DOHH2 (cell line): ENCODE measurements around the gene DOCK1.

Source experiments
- H3F3A ChIP-seq: fragments of 200-600 bp; sonication (generic), shearing (Covaris generic); 2 replicates; pipeline ENCODE4 v1.6.0; 2016; ENCODE audit warnings: antibody characterized with exemption, mild to moderate bottlenecking; ENCODE audit not compliant: control insufficient read depth, insufficient read depth
- H3K27ac ChIP-seq: fragments of 200-600 bp; sonication (generic); 2 replicates; pipeline ENCODE4 v1.5.1; 2014; ENCODE audit warnings: low read depth, mild to moderate bottlenecking, low read length, moderate library complexity
- H3K27me3 ChIP-seq: fragments of 200-600 bp; sonication (generic); 2 replicates; pipeline ENCODE4 v1.6.1; 2014; ENCODE audit warnings: mild to moderate bottlenecking, low read length, mixed read lengths; ENCODE audit not compliant: control insufficient read depth
- H3K36me3 ChIP-seq: fragments of 200-600 bp; sonication (generic); 2 replicates; pipeline ENCODE4 v1.6.1; 2014; ENCODE audit warnings: mild to moderate bottlenecking, low read length, moderate library complexity, mixed read lengths; ENCODE audit not compliant: control insufficient read depth
- H3K4me1 ChIP-seq: fragments of 200-600 bp; sonication (generic); 2 replicates; pipeline ENCODE4 v1.6.1; 2014; ENCODE audit warnings: mild to moderate bottlenecking, low read length, mixed read lengths; ENCODE audit not compliant: control insufficient read depth
- H3K4me2 ChIP-seq: fragments of 200-600 bp; sonication (generic); 2 replicates; pipeline ENCODE4 v1.6.0; 2014; ENCODE audit warnings: mild to moderate bottlenecking, low read length, moderate library complexity
- H3K4me3 ChIP-seq: fragments of 200-600 bp; sonication (generic); 2 replicates; pipeline ENCODE4 v1.5.1; 2014; ENCODE audit warnings: mild to moderate bottlenecking, low read length, mixed read lengths
- H3K79me2 ChIP-seq: fragments of 200-600 bp; sonication (generic); 2 replicates; pipeline ENCODE4 v1.6.1; 2014; ENCODE audit warnings: mild to moderate bottlenecking, low read length, mixed read lengths; ENCODE audit not compliant: control insufficient read depth
- H3K9me2 ChIP-seq: fragments of 200-600 bp; sonication (generic); replicated peaks from 2 replicates; pipeline ENCODE4 v1.6.1; 2014; ENCODE audit warnings: mild to moderate bottlenecking, low read length, mixed read lengths; ENCODE audit not compliant: control insufficient read depth
- H3K9me3 ChIP-seq: fragments of 200-600 bp; sonication (generic); 2 replicates; pipeline ENCODE4 v1.6.1; 2014; ENCODE audit warnings: antibody characterized with exemption, low read length, mixed read lengths; ENCODE audit not compliant: control insufficient read depth, insufficient read depth
- H4K20me1 ChIP-seq: fragments of 200-600 bp; sonication (generic); 2 replicates; pipeline ENCODE4 v1.6.0; 2014; ENCODE audit warnings: low read depth, mild to moderate bottlenecking, antibody characterized with exemption, low read length, moderate library complexity; ENCODE audit not compliant: control insufficient read depth, insufficient read depth
- CTCF ChIP-seq: fragments of 200-600 bp; sonication (generic); IDR thresholded peaks from one replicate; pipeline ENCODE4 v1.5.1; 2014; ENCODE audit warnings: antibody characterized with exemption, mild to moderate bottlenecking, low read depth, low read length; ENCODE audit not compliant: poor library complexity, severe bottlenecking
- EZH2phosphoT487 ChIP-seq: fragments of 200-600 bp; sonication (generic); IDR thresholded peaks from 2 replicates; pipeline ENCODE4 v1.6.1; 2017; ENCODE audit warnings: borderline replicate concordance, mild to moderate bottlenecking, antibody characterized with exemption, low read length, moderate library complexity, mixed read lengths

The DOCK1 gene

GRCh38 chr10:127218658-127219057 is 313.4 kb downstream of the DOCK1 start:
- Histone ChIP-seq H3F3A (no peaks in the 10 kb centered on the region), H3K27me3 (no peaks in the 10 kb centered on the region), H3K36me3 (no peaks in the 10 kb centered on the region), H4K20me1 (no peaks in the 10 kb centered on the region), H3K9me2 (no peaks in the 10 kb centered on the region), H3K4me1 (no peaks in the 10 kb centered on the region), H3K4me3 (no peak overlapping the region), H3K9me3 (no peaks in the 10 kb centered on the region), H3K27ac (no peak overlapping the region), H3K79me2 (no peaks in the 10 kb centered on the region), H3K4me2 (no peak overlapping the region)
- TF ChIP-seq CTCF (no peak), EZH2phosphoT487 (no peak)

- no peak for TF ChIP-seq EZH2phosphoT487
- no peak for TF ChIP-seq CTCF
These were observed 316.1 kb downstream of the DOCK1 start for GRCh38 chr10:127221281-127221680.

DNA sequence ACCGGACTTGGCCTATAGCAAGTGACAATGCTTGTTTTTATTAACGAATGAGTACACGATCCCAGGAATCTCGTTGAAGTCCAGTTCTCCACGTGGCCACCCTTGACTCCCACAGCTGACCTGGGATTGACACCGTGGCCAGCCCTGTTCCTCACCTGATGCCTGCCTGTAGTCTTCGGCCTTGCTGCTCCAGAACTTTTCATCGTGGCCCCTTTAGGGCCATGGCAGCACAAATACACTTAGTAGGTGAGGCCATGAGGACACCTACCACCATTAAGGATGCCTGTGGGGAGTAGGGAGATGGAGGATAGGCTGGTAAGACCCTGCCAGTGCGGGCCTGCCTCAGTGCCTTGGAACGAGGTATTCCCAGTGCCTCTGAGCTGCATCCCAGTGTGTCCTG is 321.8 kb downstream of the DOCK1 start:
- H3K27me3 ChIP-seq, result no peaks in the 10 kb centered on the region
- H3K4me1 ChIP-seq, result no peaks in the 10 kb centered on the region
- H3K9me2 ChIP-seq, result no peaks in the 10 kb centered on the region
- H3K4me2 ChIP-seq, result no peak overlapping the region
- H4K20me1 ChIP-seq, result no peaks in the 10 kb centered on the region
- TF ChIP-seq EZH2phosphoT487 (no peak), CTCF (no peak)
- no peaks in the 10 kb centered on the region for H3K36me3 ChIP-seq
- H3K4me3 ChIP-seq, result no peak overlapping the region
- H3F3A ChIP-seq, result no peaks in the 10 kb centered on the region
- H3K79me2 ChIP-seq, result no peaks in the 10 kb centered on the region
- H3K27ac ChIP-seq, result no peak overlapping the region
- no peaks in the 10 kb centered on the region for H3K9me3 ChIP-seq

More at GRCh38 chr10:127221281-127221680, 316.1 kb downstream of the DOCK1 start:
- H3K4me2 ChIP-seq, result no peak overlapping the region
- no peaks in the 10 kb centered on the region for H4K20me1 ChIP-seq
- no peaks in the 10 kb centered on the region for H3F3A ChIP-seq
- no peaks in the 10 kb centered on the region for H3K79me2 ChIP-seq
- no peaks in the 10 kb centered on the region for H3K9me2 ChIP-seq
- no peaks in the 10 kb centered on the region for H3K4me1 ChIP-seq
- no peaks in the 10 kb centered on the region for H3K9me3 ChIP-seq
- H3K36me3 ChIP-seq, result no peaks in the 10 kb centered on the region
- no peak overlapping the region for H3K27ac ChIP-seq
- no peaks in the 10 kb centered on the region for H3K27me3 ChIP-seq
- no peak overlapping the region for H3K4me3 ChIP-seq

DNA sequence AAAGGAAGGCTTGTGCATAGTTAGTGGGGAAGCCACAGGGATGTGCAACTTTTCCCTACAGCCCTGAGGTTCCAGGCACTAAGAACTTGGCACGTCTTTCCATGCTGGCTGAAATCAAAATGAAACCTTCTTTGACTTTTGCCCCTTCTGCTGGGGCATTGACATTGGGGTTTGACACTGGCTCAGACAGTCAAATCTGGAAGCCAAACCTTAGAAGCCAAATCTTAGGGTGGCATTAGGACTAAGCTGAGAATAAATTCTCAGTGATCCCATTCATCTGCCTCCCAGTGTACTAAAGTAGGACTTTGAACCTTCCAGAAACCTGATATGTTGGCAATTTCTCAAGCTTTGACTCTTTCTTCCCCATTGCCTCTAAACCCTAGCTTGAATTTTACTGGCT is 322.4 kb downstream of the DOCK1 start:
- no peak overlapping the region for H3K4me2 ChIP-seq
- no peaks in the 10 kb centered on the region for H3K4me1 ChIP-seq

More for the DNA sequence above, 322.4 kb downstream of the DOCK1 start:
- Histone ChIP-seq H3K9me2 (no peaks in the 10 kb centered on the region), H3K27ac (no peak overlapping the region), H3K79me2 (no peaks in the 10 kb centered on the region), H3K9me3 (no peaks in the 10 kb centered on the region), H3K36me3 (no peaks in the 10 kb centered on the region), H3F3A (no peaks in the 10 kb centered on the region), H3K4me3 (no peak overlapping the region), H4K20me1 (no peaks in the 10 kb centered on the region), H3K27me3 (no peaks in the 10 kb centered on the region)
- no peak for TF ChIP-seq CTCF
- no peak for TF ChIP-seq EZH2phosphoT487
